ENCODE data around the gene GSDME. TPM values are rescaled to one million over a fixed set of nuclear protein-coding genes. Genes with fewer than 3 reads are reported as not detected.

GSDME gene
- polyA plus RNA-seq, 1 donor (not counting 4 experiments of a cell fraction or from before 2014, with no cell fraction given): 105 TPM

DNA sequence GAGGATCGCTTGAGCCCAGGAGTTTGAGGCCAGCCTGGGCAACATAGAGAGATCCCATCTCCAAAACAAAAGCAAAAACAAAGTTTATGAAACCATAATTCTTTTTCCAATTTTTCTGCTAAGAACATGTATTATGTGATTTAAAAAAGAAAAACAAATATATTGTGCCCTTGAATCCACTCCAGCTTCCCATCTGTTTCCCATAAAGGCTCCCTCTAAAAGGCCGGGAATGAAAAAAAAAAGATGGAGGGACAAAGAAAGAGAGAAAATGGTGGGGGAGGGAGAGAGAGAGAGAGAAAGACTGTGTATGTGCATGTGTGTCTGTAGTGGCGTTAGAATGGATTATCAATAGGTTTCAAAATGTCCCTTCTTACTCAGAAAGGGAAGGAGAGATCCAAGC, 20.5 kb upstream of the GSDME start:
- H3K4me3 ChIP-seq (ENCODE audit: control insufficient read depth in 2 of 3, extremely low read depth in 1 of 3, insufficient read depth in 2 of 3, low read depth in 1 of 3, low read length in 3 of 3): no peak overlapping the region
- no peaks in the 10 kb centered on the region for H4K20me1 ChIP-seq (ENCODE audit: control insufficient read depth, extremely low read depth, insufficient read depth, low read length)
- H3K27ac ChIP-seq (ENCODE audit: control insufficient read depth, insufficient read depth, low read length): no peak overlapping the region
- FAIRE-seq (no peak), DNase-seq (ENCODE audit: low read depth, low spot score) (no peak)
- H3K4me2 ChIP-seq (ENCODE audit: control insufficient read depth, extremely low read depth, insufficient read depth, low read depth, low read length): no peak overlapping the region
- no peaks in the 10 kb centered on the region for H3K27me3 ChIP-seq (ENCODE audit: control insufficient read depth, extremely low read depth, insufficient read depth, low read length)
- no peaks in the 10 kb centered on the region for H3K79me2 ChIP-seq (ENCODE audit: control insufficient read depth, insufficient read depth, low read length)
- TF ChIP-seq, protein P1, sequence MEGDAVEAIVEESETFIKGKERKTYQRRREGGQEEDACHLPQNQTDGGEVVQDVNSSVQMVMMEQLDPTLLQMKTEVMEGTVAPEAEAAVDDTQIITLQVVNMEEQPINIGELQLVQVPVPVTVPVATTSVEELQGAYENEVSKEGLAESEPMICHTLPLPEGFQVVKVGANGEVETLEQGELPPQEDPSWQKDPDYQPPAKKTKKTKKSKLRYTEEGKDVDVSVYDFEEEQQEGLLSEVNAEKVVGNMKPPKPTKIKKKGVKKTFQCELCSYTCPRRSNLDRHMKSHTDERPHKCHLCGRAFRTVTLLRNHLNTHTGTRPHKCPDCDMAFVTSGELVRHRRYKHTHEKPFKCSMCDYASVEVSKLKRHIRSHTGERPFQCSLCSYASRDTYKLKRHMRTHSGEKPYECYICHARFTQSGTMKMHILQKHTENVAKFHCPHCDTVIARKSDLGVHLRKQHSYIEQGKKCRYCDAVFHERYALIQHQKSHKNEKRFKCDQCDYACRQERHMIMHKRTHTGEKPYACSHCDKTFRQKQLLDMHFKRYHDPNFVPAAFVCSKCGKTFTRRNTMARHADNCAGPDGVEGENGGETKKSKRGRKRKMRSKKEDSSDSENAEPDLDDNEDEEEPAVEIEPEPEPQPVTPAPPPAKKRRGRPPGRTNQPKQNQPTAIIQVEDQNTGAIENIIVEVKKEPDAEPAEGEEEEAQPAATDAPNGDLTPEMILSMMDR (optimal IDR thresholded peaks at IDR 0.05 in 1 of 3, IDR thresholded peaks at IDR 0.05 in 1 of 3, conservative IDR thresholded peaks at IDR 0.05 in 1 of 3; ENCODE audit: extremely low read depth in 1 of 3, insufficient read depth in 2 of 3, low read length in 3 of 3): no peak
- H3K9ac ChIP-seq (ENCODE audit: control insufficient read depth, extremely low read depth, insufficient read depth, low read length): no peak overlapping the region
- H2AFZ ChIP-seq (ENCODE audit: control insufficient read depth, low read length): no peak overlapping the region
- peaks cover 0 to 3% of the 10 kb centered on the region in 2 experiments for H3K36me3 ChIP-seq (ENCODE audit: control insufficient read depth in 2 of 2, extremely low read depth in 1 of 2, insufficient read depth in 2 of 2, low read length in 2 of 2)
- peaks cover 3% of the 10 kb centered on the region for H3K9me1 ChIP-seq (ENCODE audit: control insufficient read depth, extremely low read depth, insufficient read depth, low read length)
- peaks cover 10% of the 10 kb centered on the region for H3K4me1 ChIP-seq (ENCODE audit: control insufficient read depth, extremely low read depth, insufficient read depth, low read length)
- no peaks in the 10 kb centered on the region for H3K9me3 ChIP-seq (ENCODE audit: control insufficient read depth, low read depth, low read length)
- dilution Hi-C loops (cut with MboI; ENCODE audit: extremely low pct_ligation_motif_present, low sequenced_read_pairs): no loop called here

DNA sequence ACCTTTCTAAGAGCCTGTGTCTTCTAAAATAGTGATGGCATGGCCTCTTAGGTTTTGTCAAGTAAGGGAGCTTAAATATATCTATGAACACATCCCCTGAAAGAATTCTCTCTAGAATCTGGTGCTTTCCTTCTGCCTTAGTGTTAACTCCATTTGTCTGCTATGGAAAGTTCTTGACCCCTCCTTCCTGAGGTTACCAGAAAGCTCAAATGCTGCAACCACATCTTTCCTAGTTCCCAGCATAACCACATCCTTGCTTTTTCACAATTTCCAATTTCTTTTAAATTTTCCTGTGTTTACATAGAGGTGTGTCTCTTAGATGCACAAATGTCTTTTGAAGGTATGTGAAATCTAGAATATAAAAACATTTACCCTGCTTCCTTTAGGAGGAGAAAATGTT, 16.4 kb upstream of the GSDME start:
- H3K36me3 ChIP-seq (ENCODE audit: control insufficient read depth in 2 of 2, extremely low read depth in 1 of 2, insufficient read depth in 2 of 2, low read length in 2 of 2): no peaks in the 10 kb centered on the region
- no peak overlapping the region for H3K4me3 ChIP-seq (ENCODE audit: control insufficient read depth in 2 of 3, extremely low read depth in 1 of 3, insufficient read depth in 2 of 3, low read depth in 1 of 3, low read length in 3 of 3)
- no peaks in the 10 kb centered on the region for H3K9me3 ChIP-seq (ENCODE audit: control insufficient read depth, low read depth, low read length)
- DNase-seq (ENCODE audit: low read depth, low spot score) (no peak), FAIRE-seq (no peak)
- H3K4me2 ChIP-seq (ENCODE audit: control insufficient read depth, extremely low read depth, insufficient read depth, low read depth, low read length): no peak overlapping the region
- H3K9me1 ChIP-seq (ENCODE audit: control insufficient read depth, extremely low read depth, insufficient read depth, low read length): no peaks in the 10 kb centered on the region
- H3K79me2 ChIP-seq (ENCODE audit: control insufficient read depth, insufficient read depth, low read length): no peaks in the 10 kb centered on the region
- no peak overlapping the region for H2AFZ ChIP-seq (ENCODE audit: control insufficient read depth, low read length)
- H3K4me1 ChIP-seq (ENCODE audit: control insufficient read depth, extremely low read depth, insufficient read depth, low read length): peaks cover 10% of the 10 kb centered on the region
- no peak overlapping the region for H3K27ac ChIP-seq (ENCODE audit: control insufficient read depth, insufficient read depth, low read length)
- no peaks in the 10 kb centered on the region for H4K20me1 ChIP-seq (ENCODE audit: control insufficient read depth, extremely low read depth, insufficient read depth, low read length)
- no peak overlapping the region for H3K9ac ChIP-seq (ENCODE audit: control insufficient read depth, extremely low read depth, insufficient read depth, low read length)
- no peaks in the 10 kb centered on the region for H3K27me3 ChIP-seq (ENCODE audit: control insufficient read depth, extremely low read depth, insufficient read depth, low read length)
- dilution Hi-C loops (cut with MboI; ENCODE audit: extremely low pct_ligation_motif_present, low sequenced_read_pairs): no loop called here
- TF ChIP-seq, protein P1 (optimal IDR thresholded peaks at IDR 0.05 in 1 of 3, IDR thresholded peaks at IDR 0.05 in 1 of 3, conservative IDR thresholded peaks at IDR 0.05 in 1 of 3; ENCODE audit: extremely low read depth in 1 of 3, insufficient read depth in 2 of 3, low read length in 3 of 3): no peak
- TF ChIP-seq EZH2 (IDR thresholded peaks at IDR 0.05; ENCODE audit: low read length): no peak

Measured in keratinocyte (primary cell).